Astrocyte of the spinal cord (primary cell): Measurements from ENCODE around the gene DNAJC24.
A peak's percentile ranks its signal among the peaks of the same experiment; 100 is the strongest.

Experiments
- DNase-seq: peaks from one replicate; pipeline ENCODE4 v3.0.0; 2011; ENCODE audit warnings: low read depth, low spot score
- H3K4me3 ChIP-seq: 2 replicates; pipeline ENCODE4 v1.5.1; 2011; ENCODE audit warnings: low read depth, mild to moderate bottlenecking, low read length, moderate library complexity
- CTCF ChIP-seq: IDR thresholded peaks from 2 replicates; pipeline ENCODE4 v1.5.1; 2012; ENCODE audit warnings: low read depth, mild to moderate bottlenecking, low read length, inconsistent platforms
- in situ Hi-C: cut with HindIII; loops from 2 replicates; pipeline ENCODE4 v1.10.0; 2017; ENCODE audit warnings: low sequenced_read_pairs

DNAJC24 gene

DNA sequence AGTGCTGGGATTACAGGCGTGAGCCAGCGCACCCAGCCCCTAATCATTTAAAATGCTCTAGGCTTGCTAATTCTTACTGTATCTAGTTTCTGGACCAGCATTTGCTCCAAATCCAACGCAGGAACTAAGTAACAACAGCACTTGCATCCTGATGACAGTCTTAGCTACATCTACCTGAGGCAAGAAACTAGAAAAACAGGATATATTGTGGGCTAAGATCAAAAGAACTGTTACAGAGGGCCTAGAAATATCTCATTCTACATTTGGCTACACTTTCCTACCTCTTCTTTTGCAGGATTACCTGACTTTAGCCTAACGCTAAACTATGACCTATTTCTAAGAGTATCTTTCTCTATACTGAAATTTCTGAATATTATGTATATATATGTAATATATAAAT, 7.9 kb upstream of the DNAJC24 start:
- no peak for DNase-seq
- in situ Hi-C loops: no loop called here
- no peak for TF ChIP-seq CTCF
- no peak overlapping the region for H3K4me3 ChIP-seq

DNA sequence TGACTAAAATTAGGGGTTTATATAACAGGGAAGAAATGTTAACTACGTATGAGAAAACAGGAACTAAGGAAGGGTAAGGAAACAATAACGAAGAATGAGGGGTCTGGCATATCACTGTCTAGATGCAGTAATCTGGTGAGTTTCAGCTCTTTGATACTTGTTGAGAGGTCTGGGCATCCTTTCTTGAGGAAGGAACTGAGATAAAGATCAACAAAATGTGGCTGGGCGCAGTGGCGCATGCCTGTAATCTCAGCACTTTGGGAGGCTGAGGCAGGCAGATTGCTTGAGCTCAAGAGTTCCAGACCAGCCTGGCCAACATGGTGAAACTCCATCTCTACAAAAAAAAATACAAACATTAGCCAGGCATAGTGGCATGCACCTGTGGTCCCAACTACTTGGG, 2.9 kb upstream of the DNAJC24 start:
- DNase-seq: no peak
- no peak overlapping the region for H3K4me3 ChIP-seq
- no peak for TF ChIP-seq CTCF
- in situ Hi-C loops: no loop called here

- no peak for DNase-seq
- no peak for TF ChIP-seq CTCF
- in situ Hi-C loops: no loop called here
- no peak overlapping the region for H3K4me3 ChIP-seq
These were observed 6.2 kb downstream of the DNAJC24 start for GRCh38 chr11:31375879-31376278.

GRCh38 chr11:31383116-31383515, 13.5 kb downstream of the DNAJC24 start:
- no peak overlapping the region for H3K4me3 ChIP-seq
- no peak for DNase-seq
- TF ChIP-seq CTCF: no peak
- in situ Hi-C loops: no loop called here

- no peak for TF ChIP-seq CTCF
- in situ Hi-C loops: no loop called here
- H3K4me3 ChIP-seq: no peak overlapping the region
- DNase-seq: no peak
These were observed 17.7 kb downstream of the DNAJC24 start for GRCh38 chr11:31387379-31387778.

- H3K4me3 ChIP-seq: no peak overlapping the region
- DNase-seq: peak; percentile 29
- in situ Hi-C loops: no loop called here
- TF ChIP-seq CTCF: peak; percentile 56
These were observed 27.7 kb downstream of the DNAJC24 start for GRCh38 chr11:31397239-31397834.

- in situ Hi-C loops: no loop called here
- DNase-seq: no peak
- H3K4me3 ChIP-seq: no peak overlapping the region
- TF ChIP-seq CTCF: no peak
These were observed 35.0 kb downstream of the DNAJC24 start for GRCh38 chr11:31404614-31405013.
